NCI-H69 (cell line): ENCODE results near the gene GLTP.
"Not testable (repeated sequence)": the region's sequence is repeated elsewhere in the genome, so short reads cannot be mapped to it uniquely, and the experiment has no call there.

Source experiments
- DNase-seq: peaks from one replicate; lab custom pipeline; 2025; lab: John Stamatoyannopoulos, UW

The GLTP gene

GRCh38 chr12:109877504-109878246 is 2.7 kb downstream of the GLTP start:
- no peak for DNase-seq

GRCh38 chr12:109876406-109876805 is 3.9 kb downstream of the GLTP start:
- no peak for DNase-seq

GRCh38 chr12:109875572-109876131 is 4.7 kb downstream of the GLTP start:
- DNase-seq = peak; percentile 46

DNA sequence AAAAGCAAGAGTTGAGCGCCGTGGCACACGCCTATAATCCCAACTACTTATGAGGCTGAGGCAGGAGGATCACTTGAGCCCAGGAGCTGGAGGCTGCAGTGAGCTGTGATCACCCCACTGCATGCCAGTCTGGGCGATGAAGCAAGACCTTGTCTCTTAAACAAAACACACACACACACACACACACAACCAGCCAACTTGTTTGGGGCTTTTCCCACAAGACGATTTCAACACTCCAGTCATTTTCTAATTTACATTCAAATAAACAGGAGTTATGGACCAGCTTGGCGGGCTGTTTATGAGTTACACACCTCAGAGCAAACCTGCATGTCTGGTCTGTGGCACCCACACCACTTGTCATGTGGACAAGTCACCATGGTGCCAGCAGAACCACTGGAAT is 6.7 kb downstream of the GLTP start:
- no peak for DNase-seq

DNA sequence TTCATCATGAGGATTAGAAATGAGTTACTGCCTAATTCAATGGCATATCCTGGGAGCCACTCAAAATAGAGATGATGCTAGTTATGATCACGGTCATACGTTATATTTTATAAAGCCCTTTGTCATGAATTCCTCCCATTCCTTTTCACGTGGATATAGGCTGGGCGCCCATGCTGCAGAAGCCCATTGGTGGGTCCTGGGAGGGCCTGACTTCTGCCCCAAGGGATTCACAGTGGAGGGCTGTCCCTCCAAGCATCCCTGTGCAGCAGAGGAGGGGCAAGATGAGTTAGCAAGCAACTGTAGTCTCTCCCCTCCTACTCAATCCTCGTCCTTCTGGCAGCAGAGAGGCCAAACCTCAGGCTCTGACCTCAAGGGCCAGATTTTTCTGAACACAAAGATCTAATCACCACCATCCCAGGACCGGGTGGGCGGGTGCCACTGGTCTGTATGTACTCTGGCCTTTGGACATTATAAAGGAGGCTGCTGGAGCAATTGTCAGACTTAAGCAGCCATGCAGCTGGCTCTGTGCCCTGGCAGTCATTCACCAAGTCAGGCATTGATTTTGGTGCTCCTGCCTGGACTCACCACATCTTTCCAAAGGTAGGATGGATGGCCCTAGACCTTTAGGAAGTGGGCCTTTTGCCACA is 8.6 kb downstream of the GLTP start:
- DNase-seq = no peak

DNA sequence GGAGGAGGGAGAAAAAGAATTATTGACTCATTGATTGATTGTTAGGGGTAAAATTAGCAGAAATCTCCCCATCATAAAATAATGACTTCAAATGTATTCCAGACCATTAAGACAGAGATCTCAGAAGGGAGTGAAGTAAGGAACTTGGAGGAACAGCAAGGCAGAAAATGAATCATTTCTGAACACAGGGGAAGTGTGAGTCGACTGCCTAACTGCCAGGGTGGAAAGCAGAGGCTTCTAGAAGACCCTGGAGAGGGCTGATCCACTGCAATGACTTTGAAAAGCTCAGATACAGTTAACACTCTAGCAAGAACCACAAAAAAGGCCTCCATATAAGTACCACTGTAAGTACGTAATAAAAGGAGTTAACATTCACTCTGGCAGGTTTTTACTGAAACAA is 9.7 kb downstream of the GLTP start:
- DNase-seq = no peak

- no peak for DNase-seq
Observed at GRCh38 chr12:109868182-109869051, 11.9 kb downstream of the GLTP start.

- no peak for DNase-seq
Observed at GRCh38 chr12:109864916-109865315, 15.4 kb downstream of the GLTP start.

GRCh38 chr12:109863847-109864712 is 16.3 kb downstream of the GLTP start:
- DNase-seq = peak; percentile 40

DNA sequence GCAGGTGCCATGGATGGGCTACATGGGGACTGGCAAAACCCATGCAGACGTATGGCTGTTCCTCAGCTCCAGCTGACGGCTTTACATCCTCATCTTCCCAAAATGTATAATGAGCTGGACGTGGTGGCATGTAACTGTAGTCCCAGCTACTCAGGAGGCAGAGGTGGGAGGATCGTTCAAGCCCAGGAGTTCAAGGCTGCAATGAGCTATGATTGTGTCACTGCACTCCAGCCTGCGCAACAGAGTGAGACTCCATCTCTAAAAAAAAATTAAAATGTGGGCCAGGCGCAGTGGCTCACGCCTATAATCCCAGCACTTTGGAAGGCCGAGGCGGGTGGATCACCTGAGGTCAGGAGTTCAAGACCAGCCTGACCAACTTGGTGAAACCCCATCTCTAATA is 17.9 kb downstream of the GLTP start:
- DNase-seq = not testable (repeated sequence)

- no peak for DNase-seq
Observed at GRCh38 chr12:109861689-109862314, 18.5 kb downstream of the GLTP start.

- no peak for DNase-seq
Observed at GRCh38 chr12:109860977-109861376, 19.4 kb downstream of the GLTP start.

DNA sequence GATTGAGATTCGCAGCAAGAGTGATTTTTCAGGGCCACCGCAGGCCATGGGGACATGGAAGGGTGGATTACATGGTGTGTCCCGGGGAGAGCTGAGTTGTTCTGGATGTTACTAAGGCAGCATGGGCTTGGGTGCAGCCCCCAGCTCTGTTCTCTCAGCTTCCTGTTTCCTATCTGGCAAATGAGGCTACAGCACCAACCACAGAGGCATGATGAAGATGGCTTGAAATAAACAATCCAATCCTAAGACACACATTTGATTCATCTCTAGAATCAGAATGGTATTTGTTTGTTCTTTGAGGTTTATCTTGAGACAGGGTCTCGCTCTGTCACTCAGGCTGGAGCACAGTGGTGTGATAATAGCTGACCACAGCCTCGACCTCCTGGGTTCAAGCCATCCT is 21.6 kb downstream of the GLTP start:
- DNase-seq = no peak

- DNase-seq = no peak
Observed at GRCh38 chr12:109857715-109858114, 22.6 kb downstream of the GLTP start.

- no peak for DNase-seq
Observed at GRCh38 chr12:109855377-109855776, 25.0 kb downstream of the GLTP start.

GRCh38 chr12:109850518-109850917 is 29.8 kb downstream of the GLTP start:
- not testable (repeated sequence) for DNase-seq

DNA sequence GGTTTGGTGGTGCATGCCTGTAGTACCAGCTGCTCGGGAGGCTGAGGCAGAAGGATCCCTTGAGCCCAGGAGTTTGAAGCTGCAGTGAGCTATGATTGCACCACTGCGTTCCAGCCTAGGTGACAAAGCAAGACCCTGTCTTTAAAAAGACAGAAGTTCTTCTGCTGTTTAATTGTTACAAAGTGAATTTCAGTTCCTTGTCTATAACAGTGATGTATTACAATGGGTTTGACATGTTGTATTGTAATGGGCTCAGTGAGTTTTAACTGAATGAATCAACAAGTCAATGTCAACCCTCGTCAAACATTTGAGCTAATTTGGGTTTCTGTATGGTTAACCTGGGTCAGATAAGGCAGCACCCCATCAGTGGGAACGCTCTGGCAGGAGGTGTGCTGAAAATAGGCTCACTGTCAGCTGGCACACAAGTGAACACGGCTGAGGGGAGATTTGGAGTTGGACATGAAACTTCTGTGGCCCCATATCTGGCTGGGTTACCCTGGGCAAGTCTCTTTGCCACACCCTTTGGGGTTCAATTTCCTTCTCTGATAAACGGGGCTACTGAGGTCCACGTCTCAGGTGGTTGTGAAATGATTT is 33.1 kb downstream of the GLTP start:
- DNase-seq = no peak

DNA sequence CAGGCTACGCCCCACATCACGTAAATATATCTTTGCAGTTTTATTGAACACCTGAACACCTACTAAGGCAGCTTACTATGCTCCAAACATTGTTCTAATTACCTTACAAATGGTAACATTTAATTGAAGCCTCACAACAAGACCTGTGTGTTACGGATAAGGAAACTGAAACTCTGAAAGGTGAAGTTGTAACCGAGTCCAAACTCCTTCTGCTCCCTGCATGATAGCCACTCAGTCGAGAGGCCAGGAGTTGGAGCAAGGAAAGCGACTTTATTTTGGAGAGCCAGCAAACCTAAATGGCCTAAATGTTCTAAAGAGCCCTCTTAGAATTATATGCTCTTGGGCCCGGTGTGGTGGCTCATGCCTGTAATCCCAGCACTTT is 34.5 kb downstream of the GLTP start:
- DNase-seq = no peak

DNA sequence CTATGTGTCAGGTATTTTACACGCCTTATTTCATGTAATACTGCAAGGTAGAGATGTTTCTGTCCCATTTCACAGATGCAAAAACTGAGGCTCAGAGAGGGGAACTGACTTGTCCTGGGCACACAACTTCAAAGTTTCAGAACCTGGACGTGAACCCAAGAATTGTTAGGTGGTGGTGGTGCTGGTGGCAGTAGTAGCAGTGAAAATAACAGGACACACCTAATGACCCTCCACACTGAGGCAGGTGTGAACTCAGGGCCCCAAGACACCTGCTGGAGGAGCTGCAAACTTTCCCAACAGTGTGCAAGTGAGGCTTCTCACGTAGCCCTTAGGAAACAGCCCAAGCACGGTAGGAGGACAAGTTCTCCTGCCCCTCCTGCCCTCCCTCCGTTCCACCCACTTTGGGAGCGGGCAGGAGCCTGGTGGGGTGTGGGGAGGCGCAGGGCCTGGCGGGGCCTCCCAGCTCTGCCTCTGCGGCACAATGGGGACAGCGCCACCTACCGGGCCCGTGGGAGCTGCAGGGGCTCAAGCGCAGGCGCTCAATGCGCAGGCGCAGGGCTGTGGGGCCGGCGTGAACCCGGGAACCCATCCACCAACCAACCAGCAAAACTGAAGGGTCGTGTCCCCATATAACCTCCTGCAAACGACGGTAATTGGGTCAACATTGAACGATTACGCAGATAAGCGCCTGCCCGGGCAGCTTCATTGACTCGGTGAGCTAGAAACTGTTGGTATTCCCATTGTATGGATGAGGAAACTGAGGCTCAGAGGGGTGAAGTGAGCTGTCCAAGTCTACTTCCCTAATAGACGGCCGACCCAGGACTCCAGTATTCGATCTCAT is 35.1 kb downstream of the GLTP start:
- DNase-seq = peak; percentile 87

DNA sequence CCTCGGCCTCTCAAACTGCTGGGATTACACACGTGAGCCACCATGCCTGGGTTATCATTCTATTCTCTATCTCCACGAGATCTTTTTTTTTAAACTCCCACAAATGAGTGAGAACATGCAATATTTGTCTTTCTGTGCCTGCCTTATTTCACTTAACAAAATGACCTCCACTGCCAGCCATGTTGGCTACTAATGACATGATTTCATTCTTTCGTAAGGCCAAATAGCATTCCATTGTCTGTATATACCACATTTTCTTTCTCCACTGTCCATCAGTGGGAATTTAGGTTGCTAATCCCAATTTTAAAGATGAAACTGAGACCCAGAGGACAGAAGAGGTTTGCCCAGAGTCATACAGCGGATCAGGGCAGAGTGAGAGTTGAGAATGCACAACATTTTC is 36.2 kb downstream of the GLTP start:
- DNase-seq = no peak
